HEK293 (cell line): Measurements from ENCODE around the gene POLR2H.

Experiments used
- IKZF3 ChIP-seq: fragments of 450-650 bp; IDR thresholded peaks from 2 replicates; pipeline ENCODE4 v1.5.0; 2018; ENCODE audit warnings: missing biosample characterization, mild to moderate bottlenecking, missing genetic modification characterization, moderate library complexity
- KLF16 ChIP-seq: fragments of 450-650 bp; formaldehyde crosslinking; IDR thresholded peaks from 2 replicates; pipeline ENCODE4 v1.5.1; 2017; ENCODE audit warnings: missing biosample characterization, missing genetic modification characterization
- KLF7 ChIP-seq: fragments of 450-650 bp; formaldehyde crosslinking; IDR thresholded peaks from 2 replicates; pipeline ENCODE4 v1.5.1; 2016; ENCODE audit warnings: missing biosample characterization, missing genetic modification characterization, borderline replicate concordance
- KLF8 ChIP-seq: fragments of 450-650 bp; formaldehyde crosslinking; IDR thresholded peaks from 2 replicates; pipeline ENCODE4 v1.5.1; 2016; ENCODE audit warnings: missing biosample characterization, missing genetic modification characterization
- MZF1 ChIP-seq: fragments of 450-650 bp; formaldehyde crosslinking; IDR thresholded peaks from 2 replicates; pipeline ENCODE4 v1.5.1; 2017; ENCODE audit warnings: missing biosample characterization, missing genetic modification characterization, borderline replicate concordance
- PRDM6 ChIP-seq: fragments of 450-650 bp; formaldehyde crosslinking; IDR thresholded peaks from 2 replicates; pipeline ENCODE4 v1.5.1; 2017; ENCODE audit warnings: missing biosample characterization, missing genetic modification characterization
- SP2 ChIP-seq: fragments of 450-650 bp; formaldehyde crosslinking; IDR thresholded peaks from 2 replicates; pipeline ENCODE4 v1.5.1; 2016; ENCODE audit warnings: missing biosample characterization, missing genetic modification characterization
- SP7 ChIP-seq: fragments of 450-650 bp; formaldehyde crosslinking; IDR thresholded peaks from 2 replicates; pipeline ENCODE4 v1.5.1; 2016; ENCODE audit warnings: missing biosample characterization, missing genetic modification characterization
- WT1 ChIP-seq: fragments of 450-650 bp; formaldehyde crosslinking; IDR thresholded peaks from 2 replicates; pipeline ENCODE4 v1.5.1; 2016; ENCODE audit warnings: missing biosample characterization, missing genetic modification characterization
- YY2 ChIP-seq: fragments of 450-650 bp; formaldehyde crosslinking; IDR thresholded peaks from 2 replicates; pipeline ENCODE4 v1.5.1; 2016; ENCODE audit warnings: missing biosample characterization, missing genetic modification characterization
- ZBTB48 ChIP-seq: fragments of 450-650 bp; formaldehyde crosslinking; IDR thresholded peaks from 2 replicates; pipeline ENCODE4 v1.5.1; 2016; ENCODE audit warnings: missing biosample characterization, missing genetic modification characterization
- ZFHX2 ChIP-seq: fragments of 450-650 bp; formaldehyde crosslinking; conservative IDR thresholded peaks from 2 replicates; pipeline ENCODE4 v1.5.1; 2016; ENCODE audit warnings: missing biosample characterization, missing genetic modification characterization
- ZFP41 ChIP-seq: fragments of 450-650 bp; formaldehyde crosslinking; IDR thresholded peaks from 2 replicates; pipeline ENCODE4 v1.5.1; 2016; ENCODE audit warnings: missing biosample characterization, missing genetic modification characterization, borderline replicate concordance
- ZNF239 ChIP-seq: fragments of 450-650 bp; formaldehyde crosslinking; IDR thresholded peaks from 2 replicates; pipeline ENCODE4 v1.5.1; 2016; ENCODE audit warnings: missing biosample characterization, missing genetic modification characterization
- ZNF335 ChIP-seq: fragments of 450-650 bp; formaldehyde crosslinking; conservative IDR thresholded peaks from 2 replicates; pipeline ENCODE4 v1.5.1; 2016; ENCODE audit warnings: missing biosample characterization, missing genetic modification characterization
- ZNF366 ChIP-seq: fragments of 450-650 bp; formaldehyde crosslinking; conservative IDR thresholded peaks from 2 replicates; pipeline ENCODE4 v1.5.1; 2016; ENCODE audit warnings: missing biosample characterization, missing genetic modification characterization
- ZNF37A ChIP-seq: fragments of 450-650 bp; IDR thresholded peaks from 2 replicates; pipeline ENCODE4 v1.5.1; 2018; ENCODE audit warnings: missing biosample characterization, missing genetic modification characterization
- ZNF423 ChIP-seq: fragments of 450-650 bp; formaldehyde crosslinking; IDR thresholded peaks from 2 replicates; pipeline ENCODE4 v1.5.1; 2016; ENCODE audit warnings: missing biosample characterization, missing genetic modification characterization
- ZNF529 ChIP-seq: fragments of 450-650 bp; formaldehyde crosslinking; IDR thresholded peaks from 2 replicates; pipeline ENCODE4 v1.5.1; 2017; ENCODE audit warnings: missing genetic modification characterization, missing biosample characterization; ENCODE audit not compliant: insufficient replicate concordance
- ZNF580 ChIP-seq: fragments of 450-650 bp; formaldehyde crosslinking; IDR thresholded peaks from 2 replicates; pipeline ENCODE4 v1.5.1; 2016; ENCODE audit warnings: missing biosample characterization, missing genetic modification characterization
- ZNF596 ChIP-seq: fragments of 450-650 bp; IDR thresholded peaks from 2 replicates; pipeline ENCODE4 v1.5.0; 2018; ENCODE audit warnings: missing biosample characterization, mild to moderate bottlenecking, missing genetic modification characterization, moderate library complexity
- ZNF76 ChIP-seq: fragments of 450-650 bp; formaldehyde crosslinking; IDR thresholded peaks from 2 replicates; pipeline ENCODE4; 2016; ENCODE audit warnings: low read depth, missing biosample characterization, missing genetic modification characterization, borderline replicate concordance
- ZNF777 ChIP-seq: fragments of 450-650 bp; formaldehyde crosslinking; IDR thresholded peaks from 2 replicates; pipeline ENCODE4 v1.5.1; 2017; ENCODE audit warnings: missing biosample characterization, missing genetic modification characterization, borderline replicate concordance
- ZNF837 ChIP-seq: fragments of 450-650 bp; formaldehyde crosslinking; IDR thresholded peaks from 2 replicates; pipeline ENCODE4 v1.5.1; 2016; ENCODE audit warnings: missing biosample characterization, missing genetic modification characterization
- ZSCAN30 ChIP-seq: fragments of 450-650 bp; IDR thresholded peaks from 2 replicates; pipeline ENCODE4 v1.5.1; 2018; ENCODE audit warnings: missing biosample characterization, mild to moderate bottlenecking, missing genetic modification characterization, moderate library complexity
- ZXDB ChIP-seq: fragments of 450-650 bp; formaldehyde crosslinking; IDR thresholded peaks from 2 replicates; pipeline ENCODE4 v1.5.1; 2016; ENCODE audit warnings: missing biosample characterization, missing genetic modification characterization
- TF ChIP-seq, protein P1 (sequence below): fragments of 450-650 bp; formaldehyde crosslinking; IDR thresholded peaks from 2 replicates; pipeline ENCODE4 v1.5.1; 2016; ENCODE audit warnings: missing biosample characterization, missing genetic modification characterization
- TF ChIP-seq, protein P2 (sequence below): fragments of 450-650 bp; formaldehyde crosslinking; IDR thresholded peaks from 2 replicates; pipeline ENCODE4 v1.5.1; 2016; ENCODE audit warnings: missing biosample characterization, missing genetic modification characterization
- TF ChIP-seq, protein P3 (sequence below): fragments of 450-650 bp; formaldehyde crosslinking; IDR thresholded peaks from 2 replicates; pipeline ENCODE4 v1.5.1; 2016; ENCODE audit warnings: missing biosample characterization, missing genetic modification characterization
- TF ChIP-seq, protein P4 (sequence below): fragments of 450-650 bp; formaldehyde crosslinking; IDR thresholded peaks from 2 replicates; pipeline ENCODE4 v1.5.1; 2016; ENCODE audit warnings: missing biosample characterization, missing genetic modification characterization

POLR2H gene

DNA sequence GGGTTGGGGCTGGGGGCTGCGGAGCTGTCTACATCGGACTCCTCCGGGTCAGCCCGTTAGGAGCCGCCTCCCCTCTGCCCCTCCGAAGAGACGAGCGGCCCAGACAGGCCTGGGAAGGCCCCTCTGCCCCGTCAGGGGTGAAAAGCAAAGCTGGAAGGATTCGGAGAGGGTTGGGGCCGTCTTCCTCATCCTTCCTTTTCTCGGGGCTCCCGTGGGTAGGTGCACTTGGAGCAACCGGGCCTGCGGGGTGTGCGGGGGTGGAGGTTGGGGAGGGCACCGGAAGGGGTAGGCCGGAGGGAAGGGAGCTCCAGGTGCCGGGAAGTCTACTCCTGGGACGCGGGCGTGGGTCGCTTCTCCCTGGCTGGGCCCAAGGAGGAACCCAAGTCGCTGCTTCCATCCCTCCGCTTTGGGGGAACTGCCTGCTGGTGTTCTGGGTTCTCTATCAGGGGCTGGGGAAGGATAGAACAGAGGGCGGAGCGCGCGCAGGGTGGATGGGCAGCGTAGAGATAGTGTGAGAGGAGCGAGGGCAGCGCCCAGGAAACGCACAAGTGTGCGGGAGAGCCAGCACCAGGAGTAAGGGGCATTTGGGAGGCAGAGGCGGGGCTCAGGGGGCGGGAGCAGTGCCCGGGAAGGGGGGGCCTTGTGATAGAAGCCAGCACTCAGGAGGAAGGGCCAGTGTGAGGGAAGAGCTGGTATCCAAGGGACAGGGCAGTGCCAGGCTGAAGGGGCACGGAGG, 590 bp downstream of the POLR2H start (continued):
- no peak for TF ChIP-seq PRDM6
- peak; percentile 57 for TF ChIP-seq MZF1
- TF ChIP-seq ZSCAN30, result no peak
- 0 out of 2 replicates have a peak, but pooled peaks have one; percentile 32 for TF ChIP-seq KLF7 (tag by site-specific recombination)
- TF ChIP-seq, protein P1, sequence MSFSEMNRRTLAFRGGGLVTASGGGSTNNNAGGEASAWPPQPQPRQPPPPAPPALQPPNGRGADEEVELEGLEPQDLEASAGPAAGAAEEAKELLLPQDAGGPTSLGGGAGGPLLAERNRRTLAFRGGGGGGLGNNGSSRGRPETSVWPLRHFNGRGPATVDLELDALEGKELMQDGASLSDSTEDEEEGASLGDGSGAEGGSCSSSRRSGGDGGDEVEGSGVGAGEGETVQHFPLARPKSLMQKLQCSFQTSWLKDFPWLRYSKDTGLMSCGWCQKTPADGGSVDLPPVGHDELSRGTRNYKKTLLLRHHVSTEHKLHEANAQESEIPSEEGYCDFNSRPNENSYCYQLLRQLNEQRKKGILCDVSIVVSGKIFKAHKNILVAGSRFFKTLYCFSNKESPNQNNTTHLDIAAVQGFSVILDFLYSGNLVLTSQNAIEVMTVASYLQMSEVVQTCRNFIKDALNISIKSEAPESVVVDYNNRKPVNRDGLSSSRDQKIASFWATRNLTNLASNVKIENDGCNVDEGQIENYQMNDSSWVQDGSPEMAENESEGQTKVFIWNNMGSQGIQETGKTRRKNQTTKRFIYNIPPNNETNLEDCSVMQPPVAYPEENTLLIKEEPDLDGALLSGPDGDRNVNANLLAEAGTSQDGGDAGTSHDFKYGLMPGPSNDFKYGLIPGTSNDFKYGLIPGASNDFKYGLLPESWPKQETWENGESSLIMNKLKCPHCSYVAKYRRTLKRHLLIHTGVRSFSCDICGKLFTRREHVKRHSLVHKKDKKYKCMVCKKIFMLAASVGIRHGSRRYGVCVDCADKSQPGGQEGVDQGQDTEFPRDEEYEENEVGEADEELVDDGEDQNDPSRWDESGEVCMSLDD (tag by site-specific recombination), result no peak; the same call in 1 of the 2 replicates
- peak; percentile 70 for TF ChIP-seq SP2
- no peak for TF ChIP-seq ZNF596 (tag by site-specific recombination)
- no peak for TF ChIP-seq WT1 (tag by site-specific recombination)
- TF ChIP-seq ZNF423, result peak; percentile 63; the same call in 1 of the 2 replicates
- no peak for TF ChIP-seq ZNF837 (tag by site-specific recombination)
- TF ChIP-seq ZNF529 (tag by site-specific recombination), result no peak
- peak; percentile 89 for TF ChIP-seq KLF8 (tag by site-specific recombination)
- TF ChIP-seq, protein P2, sequence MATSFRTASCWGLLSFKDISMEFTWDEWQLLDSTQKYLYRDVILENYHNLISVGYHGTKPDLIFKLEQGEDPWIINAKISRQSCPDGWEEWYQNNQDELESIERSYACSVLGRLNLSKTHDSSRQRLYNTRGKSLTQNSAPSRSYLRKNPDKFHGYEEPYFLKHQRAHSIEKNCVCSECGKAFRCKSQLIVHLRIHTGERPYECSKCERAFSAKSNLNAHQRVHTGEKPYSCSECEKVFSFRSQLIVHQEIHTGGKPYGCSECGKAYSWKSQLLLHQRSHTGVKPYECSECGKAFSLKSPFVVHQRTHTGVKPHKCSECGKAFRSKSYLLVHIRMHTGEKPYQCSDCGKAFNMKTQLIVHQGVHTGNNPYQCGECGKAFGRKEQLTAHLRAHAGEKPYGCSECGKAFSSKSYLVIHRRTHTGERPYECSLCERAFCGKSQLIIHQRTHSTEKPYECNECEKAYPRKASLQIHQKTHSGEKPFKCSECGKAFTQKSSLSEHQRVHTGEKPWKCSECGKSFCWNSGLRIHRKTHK, result no peak
- 0 out of 2 replicates have a peak, but pooled peaks have one; percentile 13 for TF ChIP-seq KLF16
- TF ChIP-seq ZFP41 (tag by site-specific recombination), result no peak
- TF ChIP-seq IKZF3 (tag by site-specific recombination), result peak; percentile 47
- peak; percentile 88 for TF ChIP-seq ZFHX2 (tag by site-specific recombination)
- no peak for TF ChIP-seq ZNF37A (tag by site-specific recombination)
- 0 out of 2 replicates have a peak, but pooled peaks have one; percentile 11 for TF ChIP-seq ZNF335 (tag by site-specific recombination)
- TF ChIP-seq ZXDB, result peak; percentile 74
- TF ChIP-seq ZBTB48 (tag by site-specific recombination), result peak; percentile 54
- TF ChIP-seq ZNF777 (tag by site-specific recombination), result no peak
- TF ChIP-seq ZNF580 (tag by site-specific recombination), result no peak
- TF ChIP-seq YY2 (tag by site-specific recombination), result no peak
- peak; percentile 84 for TF ChIP-seq ZNF366 (tag by site-specific recombination)
- peak; percentile 67; the same call in 1 of the 2 replicates for TF ChIP-seq ZNF76 (tag by site-specific recombination)
- TF ChIP-seq SP7 (tag by site-specific recombination), result no peak
- TF ChIP-seq, protein P3, sequence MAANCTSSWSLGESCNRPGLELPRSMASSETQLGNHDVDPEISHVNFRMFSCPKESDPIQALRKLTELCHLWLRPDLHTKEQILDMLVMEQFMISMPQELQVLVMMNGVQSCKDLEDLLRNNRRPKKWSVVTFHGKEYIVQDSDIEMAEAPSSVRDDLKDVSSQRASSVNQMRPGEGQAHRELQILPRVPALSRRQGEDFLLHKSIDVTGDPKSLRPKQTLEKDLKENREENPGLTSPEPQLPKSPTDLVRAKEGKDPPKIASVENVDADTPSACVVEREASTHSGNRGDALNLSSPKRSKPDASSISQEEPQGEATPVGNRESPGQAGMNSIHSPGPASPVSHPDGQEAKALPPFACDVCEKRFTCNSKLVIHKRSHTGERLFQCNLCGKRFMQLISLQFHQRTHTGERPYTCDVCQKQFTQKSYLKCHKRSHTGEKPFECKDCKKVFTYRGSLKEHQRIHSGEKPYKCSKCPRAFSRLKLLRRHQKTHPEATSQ (tag by site-specific recombination), result no peak
- no peak for TF ChIP-seq ZNF239 (tag by site-specific recombination)
- TF ChIP-seq, protein P4, sequence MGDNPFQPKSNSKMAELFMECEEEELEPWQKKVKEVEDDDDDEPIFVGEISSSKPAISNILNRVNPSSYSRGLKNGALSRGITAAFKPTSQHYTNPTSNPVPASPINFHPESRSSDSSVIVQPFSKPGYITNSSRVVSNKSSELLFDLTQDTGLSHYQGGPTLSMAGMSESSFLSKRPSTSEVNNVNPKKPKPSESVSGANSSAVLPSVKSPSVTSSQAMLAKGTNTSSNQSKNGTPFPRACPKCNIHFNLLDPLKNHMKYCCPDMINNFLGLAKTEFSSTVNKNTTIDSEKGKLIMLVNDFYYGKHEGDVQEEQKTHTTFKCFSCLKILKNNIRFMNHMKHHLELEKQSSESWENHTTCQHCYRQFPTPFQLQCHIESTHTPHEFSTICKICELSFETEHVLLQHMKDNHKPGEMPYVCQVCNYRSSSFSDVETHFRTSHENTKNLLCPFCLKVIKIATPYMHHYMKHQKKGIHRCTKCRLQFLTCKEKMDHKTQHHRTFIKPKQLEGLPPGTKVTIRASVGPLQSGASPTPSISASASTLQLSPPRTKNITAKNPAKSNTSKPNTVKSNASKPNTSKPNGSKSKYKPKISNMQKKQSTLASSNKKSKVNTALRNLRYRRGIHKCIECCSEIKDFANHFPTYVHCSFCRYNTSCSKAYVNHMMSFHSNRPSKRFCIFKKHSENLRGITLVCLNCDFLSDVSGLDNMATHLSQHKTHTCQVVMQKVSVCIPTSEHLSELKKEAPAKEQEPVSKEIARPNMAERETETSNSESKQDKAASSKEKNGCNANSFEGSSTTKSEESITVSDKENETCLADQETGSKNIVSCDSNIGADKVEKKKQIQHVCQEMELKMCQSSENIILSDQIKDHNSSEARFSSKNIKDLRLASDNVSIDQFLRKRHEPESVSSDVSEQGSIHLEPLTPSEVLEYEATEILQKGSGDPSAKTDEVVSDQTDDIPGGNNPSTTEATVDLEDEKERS (tag by site-specific recombination), result 0 out of 2 replicates have a peak, but pooled peaks have one; percentile 7
